Stimulated activated CD8-positive, alpha-beta memory T cell treated with anti-CD3 and anti-CD28 coated beads, Interleukin-7, amount 100 ng/mL, for 4 hours (primary cell): Measurements from ENCODE around the gene GATB.

Source experiments
- DNase-seq, 2 donors: peaks; one replicate each; pipeline ENCODE4 v3.0.0-alpha.2; 2020; ENCODE audit warnings: low read depth in 2 of 2

Gene GATB

DNA sequence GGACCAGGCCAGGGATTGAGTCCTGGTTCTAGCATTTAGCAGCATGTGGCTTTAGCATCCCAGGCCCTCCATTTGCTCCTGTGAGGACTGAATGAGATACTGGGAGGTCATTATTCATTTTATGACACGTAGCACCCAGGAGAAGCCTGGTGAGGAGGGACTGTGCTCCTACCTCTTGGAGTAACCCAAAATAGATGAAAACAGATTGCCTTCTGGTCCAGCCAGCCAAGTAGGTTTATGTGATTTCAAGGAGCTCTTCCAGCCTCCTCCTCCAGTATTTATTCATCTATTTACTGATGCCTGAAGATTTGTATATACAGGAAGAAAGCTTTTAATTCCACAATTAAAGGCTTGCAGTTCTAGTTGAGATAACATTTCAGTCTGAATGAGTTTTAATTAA lies 109.3 kb downstream of the GATB start:
- DNase-seq: no peak

DNA sequence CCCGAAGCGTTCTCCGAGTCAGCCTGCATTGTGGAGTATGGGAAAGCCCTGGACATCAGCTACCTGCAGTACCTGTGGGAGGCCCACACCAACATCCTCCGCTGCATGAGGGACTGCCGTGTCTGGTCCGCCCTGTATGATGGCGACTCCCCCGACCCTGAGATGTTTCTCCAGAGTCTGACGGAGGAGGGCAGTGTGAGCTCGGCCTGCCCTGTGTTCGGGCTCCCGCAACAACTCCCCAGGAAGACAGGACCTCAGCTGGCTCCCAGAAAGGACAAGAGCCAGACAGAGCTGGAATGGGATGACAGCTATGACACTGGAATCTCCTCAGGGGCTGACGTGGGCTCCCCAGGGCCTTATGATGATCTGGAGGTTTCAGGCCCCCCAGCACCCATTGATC lies 111.3 kb downstream of the GATB start:
- DNase-seq: no peak

DNA sequence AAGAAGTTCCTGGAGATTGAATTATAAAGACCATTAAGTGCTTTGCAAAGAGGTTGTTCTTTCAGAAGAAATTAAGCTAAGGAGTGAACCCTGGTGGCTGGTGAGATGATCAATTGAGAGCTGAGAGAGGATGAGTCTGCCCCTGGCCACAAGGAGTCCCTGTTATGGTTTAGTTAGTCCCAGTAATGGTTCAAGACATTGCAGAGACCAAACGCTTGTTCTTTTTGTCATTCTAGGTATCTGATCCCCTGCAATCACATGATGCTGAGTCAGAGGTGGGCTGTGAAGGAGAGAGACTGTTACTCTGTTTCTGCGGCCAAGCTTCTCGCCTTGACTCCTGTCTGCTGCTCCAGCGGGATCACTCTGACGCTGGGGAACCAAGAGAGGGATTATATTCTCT lies 114.5 kb downstream of the GATB start:
- no peak for DNase-seq

DNA sequence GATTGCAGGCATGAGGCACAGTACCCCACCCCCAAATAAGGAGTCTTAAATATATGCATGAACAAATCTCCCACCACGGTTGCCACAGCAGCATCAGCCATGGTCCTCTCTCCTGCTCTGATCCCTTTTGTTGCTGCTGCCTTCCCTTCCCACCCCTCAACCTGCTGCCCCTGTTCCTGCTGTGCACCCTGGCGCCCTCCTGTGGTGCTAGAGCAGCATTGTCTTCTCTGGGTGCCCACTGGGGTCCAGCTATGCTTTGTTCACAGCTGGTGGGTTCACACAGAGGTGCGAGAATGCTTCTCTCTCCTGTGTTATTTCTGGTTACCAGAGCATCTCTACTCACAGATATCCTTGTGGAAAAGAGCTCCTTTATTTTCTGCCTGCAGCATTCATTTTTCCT lies 116.2 kb downstream of the GATB start:
- no peak for DNase-seq

DNA sequence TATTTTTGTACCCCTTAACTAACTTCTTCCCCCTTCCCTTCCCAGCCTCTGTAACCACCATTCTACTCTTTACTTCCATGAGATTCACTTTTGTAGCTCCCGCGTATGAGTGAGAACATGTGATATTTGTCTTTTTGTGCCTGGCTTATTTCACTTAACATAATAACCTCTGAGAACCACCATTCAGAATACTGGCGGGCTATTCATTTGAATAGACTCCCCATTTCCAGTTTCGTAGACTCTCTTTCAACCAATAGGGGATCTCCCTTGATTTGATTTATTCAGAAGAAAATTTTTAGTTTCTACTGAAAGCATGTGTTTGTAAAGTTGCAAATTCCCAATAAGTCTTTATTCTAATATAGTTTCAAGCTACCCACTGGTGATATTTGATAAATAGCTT lies 117.2 kb downstream of the GATB start:
- no peak for DNase-seq

DNA sequence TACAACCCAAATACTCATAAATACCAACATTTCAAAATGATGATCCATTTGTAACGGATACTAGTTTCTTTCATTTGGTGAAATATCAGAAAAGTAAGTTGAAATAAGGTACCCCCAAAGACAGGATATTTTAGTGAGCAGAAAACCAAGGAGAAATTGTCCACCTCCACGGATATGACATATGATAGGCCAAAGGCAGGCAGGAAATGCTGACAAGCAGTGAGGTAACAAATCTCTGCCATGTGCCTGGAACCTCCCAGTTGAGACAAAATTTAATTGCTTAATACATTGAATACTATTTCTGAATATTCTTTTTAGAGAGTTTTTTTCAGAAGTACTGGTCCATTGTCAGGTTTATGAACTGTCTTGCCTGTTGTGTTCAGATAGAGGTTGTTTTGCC lies 118.8 kb downstream of the GATB start:
- DNase-seq: no peak

DNA sequence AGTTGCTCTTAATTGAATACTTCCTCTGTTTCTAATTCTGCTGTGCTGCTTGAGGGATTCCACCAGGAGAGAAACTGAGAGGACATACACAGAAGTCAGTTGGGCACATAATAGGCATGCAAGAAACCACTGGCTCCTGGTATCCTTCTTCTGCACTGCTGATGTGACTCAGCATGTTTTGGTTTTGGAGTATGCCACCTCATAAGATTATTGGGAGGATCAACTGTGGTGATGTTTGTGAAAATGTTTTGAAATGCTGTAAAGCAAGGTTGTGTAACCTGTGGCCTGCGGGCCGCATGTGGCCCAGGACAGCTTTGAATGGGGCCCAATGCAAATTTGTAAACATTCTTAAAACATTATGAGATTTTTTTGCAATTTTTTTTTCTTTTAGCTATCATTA lies 119.6 kb downstream of the GATB start:
- no peak for DNase-seq

DNA sequence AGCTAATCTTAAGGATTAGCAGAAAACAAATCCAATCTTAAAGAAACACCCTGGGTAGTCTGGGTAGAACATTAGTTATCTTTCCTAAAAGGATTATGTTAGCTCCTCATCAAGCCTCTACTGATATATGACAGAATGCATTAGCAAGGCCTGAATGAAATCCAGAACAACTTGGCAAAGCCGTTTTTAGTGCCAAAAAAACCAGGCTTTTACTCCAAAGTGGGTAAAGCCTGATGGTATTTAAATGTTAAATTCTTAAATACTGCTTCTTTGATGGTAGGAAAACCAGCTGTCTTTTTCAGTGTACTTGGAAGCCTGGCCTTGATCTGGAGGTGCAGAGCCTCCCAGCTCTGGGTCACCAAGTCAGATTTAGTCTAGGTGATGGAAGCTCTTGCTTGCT lies 120.4 kb downstream of the GATB start:
- DNase-seq: no peak

DNA sequence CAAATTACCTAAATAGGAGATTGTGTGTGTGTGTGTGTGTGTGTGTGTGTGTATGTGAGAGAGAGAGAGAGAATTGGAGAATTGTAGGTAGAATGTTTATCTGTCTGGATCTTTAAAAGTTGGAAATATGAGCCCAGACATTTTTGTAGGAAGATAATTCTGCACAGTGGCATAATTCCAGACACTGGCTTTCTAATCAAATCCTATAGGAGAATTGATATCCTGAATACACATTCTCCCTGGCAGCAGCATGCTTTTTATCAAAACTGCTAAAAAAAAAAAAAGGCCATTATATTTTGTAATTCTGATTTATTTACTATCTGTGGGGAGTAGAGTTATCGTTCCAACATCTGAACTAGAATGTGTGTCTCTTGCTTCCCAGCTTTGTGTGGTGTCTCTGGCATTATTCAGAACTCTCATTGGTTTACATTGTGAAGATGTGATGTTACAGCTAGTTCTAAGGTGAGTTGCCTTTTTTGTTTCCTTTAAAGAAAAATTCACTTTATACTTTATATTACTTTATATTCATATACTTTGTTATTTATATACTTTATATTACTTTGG lies 122.4 kb downstream of the GATB start:
- no peak for DNase-seq

DNA sequence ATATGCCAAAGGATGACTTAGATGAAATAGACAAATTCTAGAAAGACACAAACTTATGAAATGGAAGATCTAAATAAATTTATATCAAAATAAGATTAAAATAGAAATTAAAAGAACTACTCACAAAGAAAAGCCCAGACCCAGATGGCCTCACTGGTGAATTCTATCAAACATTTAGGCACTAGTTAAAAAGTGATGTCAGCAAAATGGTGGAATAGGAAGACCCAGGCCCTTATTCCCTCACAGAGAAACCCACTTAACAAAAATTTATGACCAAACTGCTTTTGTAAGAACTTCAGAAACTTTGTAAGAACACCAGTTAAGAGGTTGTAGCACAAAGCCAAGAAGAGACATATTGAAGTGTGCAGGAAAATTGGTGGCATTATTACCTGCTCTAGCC lies 129.5 kb downstream of the GATB start:
- DNase-seq: no peak

DNA sequence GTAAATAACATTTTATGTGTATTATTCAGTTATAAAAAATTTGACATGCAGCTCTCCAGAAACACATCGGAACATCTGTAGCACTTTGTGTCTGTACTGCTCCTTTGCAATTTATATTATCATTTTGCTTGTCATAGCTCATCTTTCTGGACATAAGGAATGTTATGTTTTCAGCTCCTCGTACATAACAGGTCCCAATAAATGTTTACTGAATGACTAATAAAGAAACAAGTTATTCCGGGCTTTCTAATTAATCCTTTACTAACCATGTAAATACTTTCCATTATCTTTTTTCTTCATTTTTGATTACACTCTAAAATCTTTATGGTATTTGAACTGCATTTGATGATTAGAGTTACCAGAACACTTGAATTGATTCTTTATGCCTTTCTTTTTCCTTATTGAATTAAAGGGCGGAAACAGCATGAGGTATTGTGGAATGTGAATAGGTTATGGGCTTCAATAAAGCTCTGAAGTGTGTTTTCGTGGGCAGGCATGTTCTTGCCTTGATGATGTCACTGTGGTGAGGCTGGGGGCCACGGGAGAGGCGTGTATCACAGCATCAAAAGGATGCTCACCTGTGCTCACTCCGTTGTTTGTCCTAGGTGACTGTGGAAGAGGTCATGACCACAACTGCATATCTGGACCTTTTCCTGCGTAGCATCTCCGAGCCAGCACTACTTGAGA lies 131.6 kb downstream of the GATB start:
- DNase-seq: no peak

DNA sequence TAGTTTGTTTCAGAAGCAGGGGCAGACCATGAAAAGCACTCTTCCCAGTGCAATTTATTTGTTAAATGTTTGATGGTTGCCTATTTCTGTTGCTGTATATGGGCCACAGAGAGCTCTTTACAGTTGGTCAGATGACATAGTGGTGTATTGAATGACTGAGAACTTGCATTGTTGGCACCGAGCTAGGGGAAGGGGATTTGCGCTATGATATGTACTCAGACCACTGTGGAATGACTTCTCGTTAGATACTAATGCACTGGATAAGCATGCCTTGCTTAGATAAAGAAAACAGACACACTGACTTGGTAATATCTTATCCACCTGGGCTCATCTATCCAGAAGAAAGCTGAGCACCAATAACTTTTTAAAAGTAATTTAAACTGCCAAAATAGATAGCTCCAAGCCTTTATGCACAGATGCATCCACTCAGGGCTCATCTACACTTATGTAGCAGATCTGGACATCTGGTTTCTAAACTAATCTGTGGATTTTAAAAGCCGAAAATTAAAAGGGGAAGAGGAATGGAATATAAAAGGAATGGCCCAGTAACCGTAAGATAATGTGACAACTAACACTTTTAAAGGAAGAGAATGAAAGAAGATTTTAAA lies 132.7 kb downstream of the GATB start:
- DNase-seq: no peak

DNA sequence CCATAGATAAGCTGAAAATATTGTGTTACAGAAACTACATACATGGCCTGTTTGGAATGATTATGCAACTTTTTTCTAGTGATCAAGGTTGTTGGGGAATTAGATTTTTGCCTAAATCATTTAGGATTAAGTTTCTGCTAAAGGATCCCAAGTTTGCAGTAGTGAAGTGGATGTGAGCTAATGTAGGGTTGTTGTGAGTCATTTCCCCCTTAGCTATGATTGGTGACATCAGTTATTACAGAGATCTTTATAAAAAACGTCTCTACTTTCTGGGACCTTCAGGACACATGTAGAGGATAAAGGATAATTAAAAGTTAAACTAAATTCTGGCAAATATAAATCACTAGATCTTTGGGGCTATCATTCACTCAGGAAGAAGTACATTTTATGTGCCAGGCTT lies 133.3 kb downstream of the GATB start:
- DNase-seq: no peak

DNA sequence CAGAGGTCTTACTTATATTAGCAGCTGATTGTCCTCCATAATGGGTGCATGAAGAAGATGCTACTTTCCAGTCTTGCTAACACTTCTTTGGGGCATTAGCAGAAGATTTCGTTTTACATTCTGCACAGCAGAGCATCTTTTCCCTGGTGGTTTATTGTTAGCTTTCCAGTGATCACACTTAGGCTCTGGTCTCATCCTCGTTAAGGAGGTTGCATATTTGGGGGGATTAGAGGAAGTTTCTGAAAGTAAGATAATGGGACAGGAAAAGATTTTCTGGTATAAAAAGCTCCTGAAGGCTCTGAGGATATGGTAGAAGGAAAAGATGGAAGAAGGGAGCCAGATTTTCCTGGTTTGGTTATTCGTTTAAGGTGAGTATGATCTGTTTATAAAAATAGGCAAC lies 134.1 kb downstream of the GATB start:
- no peak for DNase-seq

DNA sequence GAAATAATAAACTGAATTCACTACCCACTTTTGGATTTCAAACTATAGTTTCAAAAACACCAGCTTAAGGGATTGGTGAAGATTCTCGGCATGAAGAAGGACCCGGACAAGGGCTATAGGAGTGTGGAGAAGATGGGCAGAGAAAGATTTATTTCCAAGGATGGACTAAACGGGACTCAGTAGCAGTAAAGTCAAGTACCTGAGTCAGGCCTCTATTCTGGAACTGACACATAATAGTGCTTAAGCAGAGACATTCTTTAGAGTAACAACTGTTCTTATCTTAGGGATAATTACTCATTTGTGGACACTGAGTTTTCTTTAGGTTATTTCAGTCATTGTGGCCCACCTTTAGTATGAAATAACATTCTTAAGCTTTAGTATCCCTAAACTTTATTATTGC lies 134.6 kb downstream of the GATB start:
- no peak for DNase-seq

DNA sequence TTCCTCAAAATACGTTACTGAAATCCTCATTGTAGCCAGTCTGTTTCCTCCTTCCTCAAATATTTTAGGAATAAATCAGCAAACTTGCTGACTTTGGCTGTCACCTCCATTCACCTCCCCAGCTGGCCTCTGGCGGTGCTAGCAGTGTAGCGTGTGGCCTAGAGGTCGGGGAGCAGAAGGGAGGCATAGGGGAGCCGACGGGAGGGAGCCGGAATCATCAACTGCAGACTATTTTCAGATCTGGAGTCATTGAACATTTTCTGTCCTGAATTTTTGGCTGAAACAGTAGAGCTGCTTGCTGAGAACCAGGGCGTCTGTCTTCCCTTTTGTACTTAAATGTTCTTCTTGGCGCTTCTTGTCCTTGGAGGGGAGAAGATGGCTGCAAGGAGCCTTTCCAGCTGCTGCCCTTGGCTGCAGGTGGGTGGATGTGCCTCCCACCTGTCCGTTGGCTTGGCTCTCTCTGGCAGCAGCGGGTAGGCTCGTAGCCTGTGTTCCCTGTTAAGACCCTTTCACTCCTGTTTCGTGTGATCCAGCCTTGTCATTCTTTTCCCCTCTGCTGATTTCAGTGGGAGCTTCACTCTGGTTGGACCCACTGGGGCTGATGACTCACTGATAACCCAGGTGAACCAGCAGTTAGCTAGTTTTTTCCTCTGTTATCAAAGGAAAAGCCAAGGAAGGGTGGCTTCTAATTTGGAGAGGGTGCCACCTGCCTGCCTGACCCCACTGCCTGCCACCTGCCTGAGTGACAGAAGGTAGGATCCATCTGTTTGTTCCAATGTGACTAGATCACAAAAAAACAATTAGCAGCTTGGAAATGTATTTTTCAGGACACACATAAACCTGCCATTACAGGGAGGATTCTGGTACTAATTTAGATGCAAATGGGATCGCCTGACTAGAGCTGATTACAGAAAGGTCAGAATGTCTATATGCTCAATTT lies 135.9 kb downstream of the GATB start:
- no peak for DNase-seq
